Dermis lymphatic vessel endothelial cell (primary cell): Measurements from ENCODE around the gene CLIC4. TPM values are rescaled to one million over a fixed set of nuclear protein-coding genes. Genes with fewer than 3 reads are reported as not detected.

Experiments
- total RNA-seq: library from RNA; depleted of rRNA; stranded (reverse); fragments of >200 nt; gene quantifications from 2 replicates; pipeline ENCODE4 v1.2.1, GENCODE V29; 2014

The CLIC4 gene
- total RNA-seq, result 133 and 142 TPM in 2 replicates

GRCh38 chr1:24744911-24745710, at the start of gene CLIC4:
TSS of gene CLIC4 (plus strand) at chr1:24745447. CDS start at chr1:24745554, 107 bp downstream.

Other genes starting within 250 kb of the CLIC4 start
- gene RCAN3, start 242.6 kb upstream of the CLIC4 start, total RNA-seq, result 3.1 and 3.9 TPM in 2 replicates
- not detected in 2 replicates for gene NCMAP, start 189.4 kb upstream of the CLIC4 start, total RNA-seq
- 20.7 and 24.5 TPM in 2 replicates for gene SRRM1, start 102.1 kb upstream of the CLIC4 start, total RNA-seq
- under 0.01 TPM in 1 of 2 replicates, not detected in the other for gene RUNX3, start 184.8 kb downstream of the CLIC4 start, total RNA-seq